GM23338 (cell line): ENCODE measurements around the gene RNU7-1. TPM values are rescaled to one million over a fixed set of nuclear protein-coding genes. Genes with fewer than 3 reads are reported as not detected.
A peak's percentile ranks its signal among the peaks of the same experiment; 100 is the strongest.

ENCODE experiments used
- ATAC-seq: fragments of 200-7000 bp; cut with Tn5 transposase; 3 replicates; pipeline ENCODE4 v1.9.1; 2020
- DNase-seq: peaks from one replicate; pipeline ENCODE4 v3.0.0-alpha.2; 2015; ENCODE audit warnings: low spot score
- H2AFZ ChIP-seq: fragments of 200-600 bp; sonication (generic); 2 replicates; pipeline ENCODE4 v1.8.0; 2016; ENCODE audit warnings: antibody characterized with exemption, mild to moderate bottlenecking, moderate library complexity
- H3F3A ChIP-seq: fragments of 200-600 bp; sonication (generic); replicated peaks from 2 replicates; pipeline ENCODE4 v1.8.0; 2017; ENCODE audit warnings: antibody characterized with exemption, mixed run types, low read depth
- H3K27ac ChIP-seq: fragments of 200-600 bp; sonication (generic); 2 replicates; pipeline ENCODE4 v1.6.1; 2016; ENCODE audit warnings: low read depth
- H3K27me3 ChIP-seq: fragments of 200-600 bp; sonication (generic); 2 replicates; pipeline ENCODE4 v1.8.0; 2016; ENCODE audit warnings: mild to moderate bottlenecking, mixed run types, moderate library complexity; ENCODE audit not compliant: insufficient read depth
- H3K36me3 ChIP-seq: fragments of 200-600 bp; sonication (generic); 2 replicates; pipeline ENCODE4 v1.8.0; 2016; ENCODE audit warnings: mild to moderate bottlenecking; ENCODE audit not compliant: insufficient read depth
- H3K4me1 ChIP-seq: fragments of 200-600 bp; sonication (generic); 2 replicates; pipeline ENCODE4 v1.8.0; 2016; ENCODE audit warnings: mild to moderate bottlenecking, moderate library complexity; ENCODE audit not compliant: insufficient read depth
- H3K4me2 ChIP-seq: fragments of 200-600 bp; sonication (generic); 2 replicates; pipeline ENCODE4 v1.7.1; 2017; ENCODE audit warnings: mixed run types
- H3K4me3 ChIP-seq: fragments of 200-600 bp; sonication (generic); 2 replicates; pipeline ENCODE4 v1.6.1; 2016; ENCODE audit warnings: mixed run types
- H3K79me2 ChIP-seq: fragments of 200-600 bp; sonication (generic); replicated peaks from 2 replicates; pipeline ENCODE4 v1.8.0; 2017; ENCODE audit warnings: mild to moderate bottlenecking; ENCODE audit not compliant: insufficient read depth
- H3K9me2 ChIP-seq: fragments of 200-600 bp; sonication (generic); 2 replicates; pipeline ENCODE4 v1.8.0; 2017; ENCODE audit not compliant: insufficient read depth
- H4K20me1 ChIP-seq: fragments of 200-600 bp; sonication (generic); replicated peaks from 2 replicates; pipeline ENCODE4 v1.8.0; 2017; ENCODE audit warnings: mild to moderate bottlenecking; ENCODE audit not compliant: insufficient read depth
- H3K27ac Mint-ChIP-seq: 2 replicates; pipeline ENCODE4 v1.8.0; 2020; ENCODE audit warnings: inconsistent platforms, mild to moderate bottlenecking, moderate library complexity, mixed read lengths
- H3K27me3 Mint-ChIP-seq: 3 replicates; pipeline ENCODE4 v1.8.0; 2022; ENCODE audit warnings: low read depth, mild to moderate bottlenecking, moderate library complexity, mixed read lengths, inconsistent platforms; ENCODE audit not compliant: insufficient read depth, poor library complexity
- H3K36me3 Mint-ChIP-seq: 3 replicates; pipeline ENCODE4 v1.8.0; 2021; ENCODE audit warnings: low read depth, mild to moderate bottlenecking, inconsistent platforms, moderate library complexity, mixed read lengths
- H3K4me1 Mint-ChIP-seq: 3 replicates; pipeline ENCODE4 v1.8.0; 2020; ENCODE audit warnings: mild to moderate bottlenecking, inconsistent platforms, mixed read lengths
- H3K4me3 Mint-ChIP-seq: 3 replicates; pipeline ENCODE4 v1.8.0; 2021; ENCODE audit warnings: moderate library complexity, mild to moderate bottlenecking, inconsistent platforms, mixed read lengths
- H3K9me3 Mint-ChIP-seq: 3 replicates; pipeline ENCODE4 v1.8.0; 2020; ENCODE audit warnings: moderate library complexity, mild to moderate bottlenecking, inconsistent platforms, mixed read lengths
- CREB1 ChIP-seq: fragments of 250-450 bp; sonication (Bioruptor Pico); IDR thresholded peaks from 2 replicates; pipeline ENCODE4 v1.5.0; 2020; ENCODE audit warnings: low read depth, mild to moderate bottlenecking, moderate library complexity
- ETS1 ChIP-seq: IDR thresholded peaks from 2 replicates; pipeline ENCODE4 v1.6.1; 2016; ENCODE audit warnings: antibody characterized with exemption
- JUNB ChIP-seq: IDR thresholded peaks from one replicate; pipeline ENCODE4 v1.6.1; 2016; ENCODE audit warnings: antibody characterized with exemption; ENCODE audit not compliant: unreplicated experiment
- NANOG ChIP-seq: IDR thresholded peaks from 2 replicates; pipeline ENCODE4 v1.6.1; 2016; ENCODE audit warnings: antibody characterized with exemption, borderline replicate concordance
- REST ChIP-seq: IDR thresholded peaks from one replicate; pipeline ENCODE4 v1.6.1; 2018; ENCODE audit warnings: antibody characterized with exemption; ENCODE audit not compliant: unreplicated experiment
- STAT1 ChIP-seq: IDR thresholded peaks from one replicate; pipeline ENCODE4 v1.6.1; 2016; ENCODE audit warnings: antibody characterized with exemption; ENCODE audit not compliant: unreplicated experiment
- ZNF114 ChIP-seq: fragments of 250-450 bp; sonication (Bioruptor Pico); IDR thresholded peaks from 2 replicates; pipeline ENCODE4 v1.5.0; 2020; ENCODE audit warnings: mild to moderate bottlenecking, moderate library complexity
- ZNF462 ChIP-seq: fragments of 250-450 bp; sonication (Bioruptor Pico); IDR thresholded peaks from 2 replicates; pipeline ENCODE4 v1.5.0; 2020; ENCODE audit warnings: mild to moderate bottlenecking, moderate library complexity
- polyA plus RNA-seq: library from polyadenylated mRNA; unstranded; fragments of >200 nt; fragmentation: Nextera tagmentation; extraction: Ambion mirVana; gene quantifications from 2 replicates; pipeline ENCODE4 v1.2.1, GENCODE V29; 2016
- total RNA-seq: library from RNA; depleted of rRNA; stranded (reverse); fragments of >200 nt; shearing (Covaris generic); gene quantifications from 2 replicates; pipeline ENCODE4 v1.2.3, GENCODE V29; 2014
- TF ChIP-seq, protein P1 (sequence below), 2 experiments: fragments of 200-600 bp in 1 of 2; sonication (generic) in 1 of 2; conservative IDR thresholded peaks; 2 replicates each; pipeline versions ENCODE4 v1.5.1 to v1.6.1; 2016 to 2017; ENCODE audit warnings: antibody characterized with exemption in 2 of 2, low read depth in 2 of 2, mild to moderate bottlenecking in 2 of 2, moderate library complexity in 1 of 2

RNU7-1 gene
- total and polyA plus RNA-seq, 2 experiments from 2014 or later: not detected

- TF ChIP-seq STAT1: no peak
- TF ChIP-seq, protein P1, sequence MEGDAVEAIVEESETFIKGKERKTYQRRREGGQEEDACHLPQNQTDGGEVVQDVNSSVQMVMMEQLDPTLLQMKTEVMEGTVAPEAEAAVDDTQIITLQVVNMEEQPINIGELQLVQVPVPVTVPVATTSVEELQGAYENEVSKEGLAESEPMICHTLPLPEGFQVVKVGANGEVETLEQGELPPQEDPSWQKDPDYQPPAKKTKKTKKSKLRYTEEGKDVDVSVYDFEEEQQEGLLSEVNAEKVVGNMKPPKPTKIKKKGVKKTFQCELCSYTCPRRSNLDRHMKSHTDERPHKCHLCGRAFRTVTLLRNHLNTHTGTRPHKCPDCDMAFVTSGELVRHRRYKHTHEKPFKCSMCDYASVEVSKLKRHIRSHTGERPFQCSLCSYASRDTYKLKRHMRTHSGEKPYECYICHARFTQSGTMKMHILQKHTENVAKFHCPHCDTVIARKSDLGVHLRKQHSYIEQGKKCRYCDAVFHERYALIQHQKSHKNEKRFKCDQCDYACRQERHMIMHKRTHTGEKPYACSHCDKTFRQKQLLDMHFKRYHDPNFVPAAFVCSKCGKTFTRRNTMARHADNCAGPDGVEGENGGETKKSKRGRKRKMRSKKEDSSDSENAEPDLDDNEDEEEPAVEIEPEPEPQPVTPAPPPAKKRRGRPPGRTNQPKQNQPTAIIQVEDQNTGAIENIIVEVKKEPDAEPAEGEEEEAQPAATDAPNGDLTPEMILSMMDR (conservative IDR thresholded peaks at IDR 0.05; ENCODE audit: low read depth in 2 of 2): no peak
Measured at GRCh38 chr12:6941267-6941666, 2.3 kb upstream of the RNU7-1 start (continued).

DNA sequence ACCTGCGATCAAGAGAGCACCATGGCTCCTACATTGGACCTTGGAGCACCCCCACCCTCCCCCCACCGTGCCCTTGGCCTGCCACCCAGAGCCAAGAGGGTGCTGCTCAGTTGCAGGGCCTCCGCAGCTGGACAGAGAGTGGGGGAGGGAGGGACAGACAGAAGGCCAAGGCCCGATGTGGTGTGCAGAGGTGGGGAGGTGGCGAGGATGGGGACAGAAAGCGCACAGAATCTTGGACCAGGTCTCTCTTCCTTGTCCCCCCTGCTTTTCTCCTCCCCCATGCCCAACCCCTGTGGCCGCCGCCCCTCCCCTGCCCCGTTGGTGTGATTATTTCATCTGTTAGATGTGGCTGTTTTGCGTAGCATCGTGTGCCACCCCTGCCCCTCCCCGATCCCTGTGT lies 1.8 kb upstream of the RNU7-1 start:
- peaks cover 6% of the 10 kb centered on the region; the same call in 2 of the 3 replicates for H3K9me3 Mint-ChIP-seq
- peaks cover 36% of the 10 kb centered on the region for H3K36me3 Mint-ChIP-seq
- 0 out of 2 replicates have a peak, but pooled peaks cover 10% of the 10 kb centered on the region for H3K79me2 ChIP-seq
- H3K4me1 ChIP-seq: peaks cover 25% of the 10 kb centered on the region
- no peak overlapping the region; the same call in 1 of the 2 replicates for H3K27ac Mint-ChIP-seq
- no peak overlapping the region for H2AFZ ChIP-seq
- peaks cover 36% of the 10 kb centered on the region for H3F3A ChIP-seq
- ATAC-seq (no peak), DNase-seq (no peak)
- H3K4me1 Mint-ChIP-seq: peaks cover 57% of the 10 kb centered on the region
- no peaks in the 10 kb centered on the region for H3K27me3 ChIP-seq
- H3K9me2 ChIP-seq: no peaks in the 10 kb centered on the region
- no peaks in the 10 kb centered on the region for H3K36me3 ChIP-seq
- H3K4me2 ChIP-seq: no peak overlapping the region
- H3K27ac ChIP-seq: 0 out of 2 replicates have a peak overlapping the region, but pooled peaks have one; percentile 7
- peaks cover 55% of the 10 kb centered on the region for H3K27me3 Mint-ChIP-seq
- H3K4me3 Mint-ChIP-seq: no peak overlapping the region
- no peaks in the 10 kb centered on the region; the same call in 1 of the 2 replicates for H4K20me1 ChIP-seq
- TF ChIP-seq REST (no peak), NANOG (no peak), ZNF462 (CRISPR knock-in tag) (no peak), CREB1 (CRISPR knock-in tag) (no peak), JUNB (no peak), ZNF114 (CRISPR knock-in tag) (no peak), STAT1 (no peak), ETS1 (no peak)
- TF ChIP-seq, protein P1 (conservative IDR thresholded peaks at IDR 0.05; ENCODE audit: low read depth in 2 of 2): no peak
- no peak overlapping the region for H3K4me3 ChIP-seq
